Naive thymus-derived CD4-positive, alpha-beta T cell (primary cell): Measurements from ENCODE around the gene ACER3. TPM values are rescaled to one million over a fixed set of nuclear protein-coding genes. Genes with fewer than 3 reads are reported as not detected.

ENCODE experiments used
- ATAC-seq: fragments of 150-1000 bp; cut with Tn5 transposase; 2 replicates; pipeline ENCODE4 v1.10.0; 2021; ENCODE audit warnings: mild to moderate bottlenecking, moderate library complexity
- CTCF ChIA-PET: fragments of 350-600 bp; sonication (Branson Sonifier 250); formaldehyde crosslinking; loops from one replicate; lab custom pipeline; 2021; ENCODE audit warnings: antibody characterized with exemption; lab: Charles Lee
- POLR2A ChIA-PET: fragments of 350-600 bp; sonication (Branson Sonifier 250); formaldehyde crosslinking; loops from one replicate; lab custom pipeline; 2021; ENCODE audit warnings: antibody characterized with exemption, inconsistent platforms; lab: Charles Lee
- DNase-seq, 9 donors: peaks; one replicate each; pipeline versions ENCODE4 v3.0.0 to v3.0.0-alpha.2; 2020 to 2022; ENCODE audit warnings: mixed read lengths in 1 of 9
- H3K27ac ChIP-seq: one replicate; pipeline ENCODE4 v1.7.0; 2013; ENCODE audit warnings: mild to moderate bottlenecking, low read depth, low read length, moderate library complexity
- H3K27me3 ChIP-seq, 2 donors: one replicate each; pipeline ENCODE4 v1.7.0; 2013; ENCODE audit warnings: low read length in 2 of 2, mild to moderate bottlenecking in 2 of 2, moderate library complexity in 2 of 2; ENCODE audit not compliant: control insufficient read depth in 2 of 2, insufficient read depth in 2 of 2
- H3K36me3 ChIP-seq, 3 experiments: 1 replicate in 2 of 3; 2 replicates in 1 of 3; pipeline ENCODE4 v1.7.0; 2013; ENCODE audit warnings: low read length in 3 of 3, mild to moderate bottlenecking in 3 of 3, moderate library complexity in 1 of 3; ENCODE audit not compliant: insufficient read depth in 3 of 3, control insufficient read depth in 2 of 3
- H3K4me1 ChIP-seq, 2 donors: one replicate each; pipeline ENCODE4 v1.7.0; 2013; ENCODE audit warnings: low read length in 2 of 2, mild to moderate bottlenecking in 2 of 2, moderate library complexity in 1 of 2; ENCODE audit not compliant: control insufficient read depth in 2 of 2, insufficient read depth in 2 of 2
- H3K4me3 ChIP-seq: 2 replicates; pipeline ENCODE4 v1.7.0; 2013; ENCODE audit warnings: mild to moderate bottlenecking, low read length
- H3K9me3 ChIP-seq, 3 experiments: 1 replicate in 2 of 3; 2 replicates in 1 of 3; pipeline ENCODE4 v1.7.0; 2013; ENCODE audit warnings: low read length in 3 of 3; ENCODE audit not compliant: control insufficient read depth in 2 of 3
- H3K27ac Mint-ChIP-seq, 9 donors: one replicate each; pipeline ENCODE4 v1.8.0; 2020 to 2022; ENCODE audit warnings: mixed read lengths in 9 of 9, mild to moderate bottlenecking in 8 of 9, moderate library complexity in 5 of 9, inconsistent platforms in 2 of 9
- H3K27me3 Mint-ChIP-seq, 5 donors: one replicate each; pipeline ENCODE4 v1.8.0; 2021 to 2022; ENCODE audit warnings: mixed read lengths in 5 of 5, mild to moderate bottlenecking in 1 of 5
- H3K36me3 Mint-ChIP-seq, 5 donors: one replicate each; pipeline ENCODE4 v1.8.0; 2020 to 2022; ENCODE audit warnings: mixed read lengths in 5 of 5, mild to moderate bottlenecking in 3 of 5, inconsistent platforms in 1 of 5
- H3K4me1 Mint-ChIP-seq, 7 donors: one replicate each; pipeline ENCODE4 v1.8.0; 2020 to 2022; ENCODE audit warnings: mixed read lengths in 7 of 7, mild to moderate bottlenecking in 3 of 7, inconsistent platforms in 1 of 7
- H3K4me3 Mint-ChIP-seq, 10 donors: one replicate each; pipeline ENCODE4 v1.8.0; 2020 to 2022; ENCODE audit warnings: mild to moderate bottlenecking in 10 of 10, mixed read lengths in 10 of 10, moderate library complexity in 6 of 10, inconsistent platforms in 2 of 10
- H3K9me3 Mint-ChIP-seq, 11 donors: one replicate each; pipeline ENCODE4 v1.8.0; 2020 to 2022; ENCODE audit warnings: mixed read lengths in 11 of 11, mild to moderate bottlenecking in 4 of 11, inconsistent platforms in 1 of 11, moderate library complexity in 1 of 11
- intact Hi-C, 2 donors: fragments of 100-400 bp; cut with micrococcal nuclease; formaldehyde crosslinking; loops; one replicate each; pipeline ENCODE4 v1.15.1; 2023
- polyA plus RNA-seq, 2 donors: library from polyadenylated mRNA; unstranded; fragments of 300-500 nt; fragmentation: Illumina TruSeq; gene quantifications; one replicate each; pipeline ENCODE4 v1.2.3, GENCODE V29; 2021
- total RNA-seq, 6 experiments: library from RNA in 5 of 6; stranded (reverse) in 5 of 6; gene quantifications; 1 replicate in 5 of 6; 2 replicates in 1 of 6; pipeline ENCODE4 v1.2.3 and lab custom pipeline; 2021 to 2026

The ACER3 gene
- total and polyA plus RNA-seq, 7 experiments from 2014 or later: 4.7 to 15.2 (median 9.0) TPM

- peak in 2 of 9 donors; percentile 13 to 18 for DNase-seq
- H3K4me3 Mint-ChIP-seq: peak overlapping the region; percentile 81 to 95 (median 87)
- H3K36me3 Mint-ChIP-seq: no peaks in the 10 kb centered on the region
- ChIA-PET CTCF (interaction anchor here (0.6 to 4.2 kb wide), 4 partner anchors 15 to 1187 kb away, joined by 4 to 25 read pairs (median 4); no protein-coding TSS in a partner anchor), POLR2A (interaction anchor here (0.6 to 1.1 kb wide), 2 partner anchors 18 to 19 kb away, joined by 3 read pairs; no protein-coding TSS in a partner anchor)
- no peaks in the 10 kb centered on the region for H3K27me3 ChIP-seq
- peaks cover 0 to 10% (median 1%) of the 10 kb centered on the region in 11 donors for H3K9me3 Mint-ChIP-seq
- H3K4me3 ChIP-seq: peak overlapping the region; percentile 73
- peaks cover 0 to 9% of the 10 kb centered on the region in 2 donors for H3K4me1 ChIP-seq
- H3K27ac ChIP-seq: no peak overlapping the region
- intact Hi-C loops: loop anchor here (1.0 to 5.0 kb wide), 7 partner anchors 17 to 755 kb away; partner anchors contain the start of genes AAMDC (in 2 of the 2) and RSF1 (in 2 of the 2)
- H3K27ac Mint-ChIP-seq: peak overlapping the region in 8 of 9 donors; percentile 24 to 95 (median 82)
- ATAC-seq: no peak
- no peaks in the 10 kb centered on the region for H3K36me3 ChIP-seq
- H3K9me3 ChIP-seq: no peaks in the 10 kb centered on the region
- H3K4me1 Mint-ChIP-seq: peaks cover 5 to 28% (median 21%) of the 10 kb centered on the region in 7 donors
- peaks cover 0 to 38% (median 0%) of the 10 kb centered on the region in 5 donors for H3K27me3 Mint-ChIP-seq
Measured at GRCh38 chr11:77065878-77066228, 205.1 kb downstream of the ACER3 start.

GRCh38 chr11:77066229-77067042 is 205.7 kb downstream of the ACER3 start, which contains the start of gene CAPN5:
CAPN5 (plus strand) TSS chr11:77066971; CDS start chr11:77084887, 17,916 bp downstream.
- peak within 1 kb of the TSS; percentile 73 for H3K27ac ChIP-seq
- ChIA-PET CTCF (interaction anchor here (0.6 to 4.2 kb wide), 4 partner anchors 15 to 1188 kb away, joined by 3 to 25 read pairs (median 4); no protein-coding TSS in a partner anchor), POLR2A (interaction anchor here (0.6 to 1.1 kb wide), 2 partner anchors 18 to 19 kb away, joined by 3 read pairs; no protein-coding TSS in a partner anchor)
- intact Hi-C loops: loop anchor here (1.0 to 5.0 kb wide), 7 partner anchors 16 to 754 kb away; partner anchors contain the start of genes AAMDC (in 2 of the 2) and RSF1 (in 2 of the 2)
- H3K36me3 Mint-ChIP-seq: no peaks in the 10 kb centered on the region
- peaks cover 0 to 9% of the 10 kb centered on the region in 2 donors for H3K4me1 ChIP-seq
- H3K9me3 Mint-ChIP-seq: peaks cover 0 to 10% (median 0%) of the 10 kb centered on the region in 11 donors
- no peaks in the 10 kb centered on the region for H3K36me3 ChIP-seq
- H3K4me3 ChIP-seq: peak within 1 kb of the TSS; percentile 73
- peaks cover 0 to 32% (median 0%) of the 10 kb centered on the region in 5 donors for H3K27me3 Mint-ChIP-seq
- H3K4me1 Mint-ChIP-seq: peaks cover 5 to 28% (median 21%) of the 10 kb centered on the region in 7 donors
- peak within 1 kb of the TSS; percentile 81 to 95 (median 87) for H3K4me3 Mint-ChIP-seq
- no peaks in the 10 kb centered on the region for H3K9me3 ChIP-seq
- no peaks in the 10 kb centered on the region for H3K27me3 ChIP-seq
- ATAC-seq (peak; percentile 98), DNase-seq (peak; percentile 72 to 93 (median 85))
- peak within 1 kb of the TSS in 8 of 9 donors; percentile 49 to 95 (median 82) for H3K27ac Mint-ChIP-seq

GRCh38 chr11:77067861-77068443 is 207.2 kb downstream of the ACER3 start:
- peaks cover 9 to 10% of the 10 kb centered on the region in 2 donors for H3K4me1 ChIP-seq
- POLR2A ChIA-PET: no interaction called here
- H3K4me3 ChIP-seq: no peak overlapping the region
- H3K36me3 ChIP-seq: no peaks in the 10 kb centered on the region
- no peaks in the 10 kb centered on the region for H3K27me3 ChIP-seq
- CTCF ChIA-PET: no interaction called here
- Mint-ChIP-seq H3K9me3 (peaks cover 0 to 3% (median 0%) of the 10 kb centered on the region in 11 donors), H3K36me3 (no peaks in the 10 kb centered on the region), H3K27ac (peak overlapping the region in 7 of 9 donors; percentile 6 to 84 (median 52)), H3K4me1 (peaks cover 16 to 40% (median 31%) of the 10 kb centered on the region in 7 donors), H3K27me3 (peaks cover 0 to 27% (median 0%) of the 10 kb centered on the region in 5 donors), H3K4me3 (peak overlapping the region; percentile 73 to 89 (median 83))
- ATAC-seq: no peak
- intact Hi-C loops: loop anchor here (2.0 to 5.0 kb wide), 4 partner anchors 15 to 753 kb away; partner anchors contain the start of genes AAMDC (in 2 of the 2) and RSF1 (in 2 of the 2)
- H3K27ac ChIP-seq: no peak overlapping the region
- no peaks in the 10 kb centered on the region for H3K9me3 ChIP-seq
- no peak for DNase-seq

- ChIA-PET CTCF (no interaction called here), POLR2A (no interaction called here)
- H3K27ac Mint-ChIP-seq: peak overlapping the region in 7 of 9 donors; percentile 7 to 84 (median 51)
- DNase-seq (no peak), ATAC-seq (no peak)
- intact Hi-C loops: loop anchor here in 1 of 2 donors (5.0 kb wide), 1 partner anchor 344 kb away; no protein-coding TSS in a partner anchor
- peaks cover 0 to 3% (median 0%) of the 10 kb centered on the region in 11 donors for H3K9me3 Mint-ChIP-seq
- H3K4me1 ChIP-seq: peaks cover 9 to 16% of the 10 kb centered on the region in 2 donors
- peaks cover 16 to 47% (median 31%) of the 10 kb centered on the region in 7 donors for H3K4me1 Mint-ChIP-seq
- H3K27ac ChIP-seq: no peak overlapping the region
- no peaks in the 10 kb centered on the region for H3K36me3 ChIP-seq
- H3K9me3 ChIP-seq: no peaks in the 10 kb centered on the region
- peaks cover 0 to 22% (median 0%) of the 10 kb centered on the region in 5 donors for H3K27me3 Mint-ChIP-seq
- no peaks in the 10 kb centered on the region for H3K36me3 Mint-ChIP-seq
- H3K27me3 ChIP-seq: no peaks in the 10 kb centered on the region
- H3K4me3 ChIP-seq: no peak overlapping the region
- peak overlapping the region in 8 of 10 donors; percentile 7 to 83 (median 48) for H3K4me3 Mint-ChIP-seq
Measured at GRCh38 chr11:77068457-77069335, 208.0 kb downstream of the ACER3 start.

- intact Hi-C loops: loop anchor here in 1 of 2 donors (5.0 kb wide), 1 partner anchor 343 kb away; no protein-coding TSS in a partner anchor
Measured at GRCh38 chr11:77069336-77069968, 208.7 kb downstream of the ACER3 start.

More at GRCh38 chr11:77069336-77069968, 208.7 kb downstream of the ACER3 start:
- no peaks in the 10 kb centered on the region for H3K36me3 ChIP-seq
- Mint-ChIP-seq H3K27ac (peak overlapping the region in 2 of 9 donors; percentile 7 to 70), H3K27me3 (peaks cover 0 to 22% (median 0%) of the 10 kb centered on the region in 5 donors), H3K4me3 (peak overlapping the region in 5 of 10 donors; percentile 16 to 81 (median 41)), H3K4me1 (peaks cover 16 to 49% (median 31%) of the 10 kb centered on the region in 7 donors), H3K9me3 (peaks cover 0 to 3% (median 0%) of the 10 kb centered on the region in 11 donors), H3K36me3 (no peaks in the 10 kb centered on the region)
- H3K4me1 ChIP-seq: peaks cover 9 to 16% of the 10 kb centered on the region in 2 donors
- DNase-seq: no peak
- H3K9me3 ChIP-seq: no peaks in the 10 kb centered on the region
- no peak for ATAC-seq
- H3K27me3 ChIP-seq: no peaks in the 10 kb centered on the region
- H3K27ac ChIP-seq: no peak overlapping the region
- CTCF ChIA-PET: no interaction called here
- H3K4me3 ChIP-seq: no peak overlapping the region
- POLR2A ChIA-PET: no interaction called here
